SK-N-SH (cell line): Measurements from ENCODE around the gene TOX2. TPM values are rescaled to one million over a fixed set of nuclear protein-coding genes. Genes with fewer than 3 reads are reported as not detected.

Experiments
- CTCF ChIA-PET: fragments of 300-600, 350-600 bp; formaldehyde crosslinking; extraction: SDS; loops from one replicate; lab custom pipeline; 2021; lab: Yijun Ruan, JAX
- POLR2A ChIA-PET: fragments of 350-600 bp; sonication (Branson Sonifier 250); formaldehyde crosslinking; extraction: SDS; loops from one replicate; lab custom pipeline; 2020; ENCODE audit warnings: antibody characterized with exemption, inconsistent platforms; lab: Yijun Ruan, JAX
- DNase-seq: peaks from one replicate; pipeline ENCODE4 v3.0.0; 2012
- H2AFZ ChIP-seq: fragments of 200-600 bp; sonication (generic); 2 replicates; pipeline ENCODE4 v1.8.1; 2016; ENCODE audit warnings: antibody characterized with exemption, mild to moderate bottlenecking, low read depth
- H3F3A ChIP-seq: fragments of 200-600 bp; sonication (generic); replicated peaks from 2 replicates; pipeline ENCODE3; 2016; ENCODE audit warnings: antibody characterized with exemption, mild to moderate bottlenecking; ENCODE audit not compliant: insufficient read depth
- H3K27ac ChIP-seq, 2 experiments: fragments of 200-500 bp in 1 of 2; fragments of 200-600 bp in 1 of 2; sonication (Bioruptor generic) in 1 of 2; sonication (generic), shearing (Covaris generic) in 1 of 2; 2 replicates each; pipeline versions ENCODE4 v1.5.1 to v1.6.1; 2014 to 2016; ENCODE audit warnings: low read depth in 2 of 2, inconsistent platforms in 1 of 2, low read length in 1 of 2, mild to moderate bottlenecking in 1 of 2, mixed read lengths in 1 of 2
- H3K27me3 ChIP-seq: fragments of 200-600 bp; sonication (generic), shearing (Covaris generic); 2 replicates; pipeline ENCODE4 v1.6.1; 2016; ENCODE audit warnings: mixed run types; ENCODE audit not compliant: insufficient read depth
- H3K36me3 ChIP-seq, 2 experiments: fragments of 200-500 bp in 1 of 2; fragments of 200-600 bp in 1 of 2; sonication (Bioruptor generic) in 1 of 2; sonication (generic) in 1 of 2; replicated peaks in 1 of 2; 2 replicates each; pipeline versions ENCODE3 to v1.5.1; 2014 to 2016; ENCODE audit warnings: low read length in 1 of 2, mild to moderate bottlenecking in 1 of 2; ENCODE audit not compliant: insufficient read depth in 2 of 2, control insufficient read depth in 1 of 2
- H3K4me1 ChIP-seq, 2 experiments: fragments of 200-500 bp in 1 of 2; fragments of 200-600 bp in 1 of 2; sonication (Bioruptor generic) in 1 of 2; sonication (generic), shearing (Covaris generic) in 1 of 2; 2 replicates each; pipeline versions ENCODE4 v1.5.1 to v1.6.1; 2014 to 2016; ENCODE audit warnings: low read depth in 1 of 2, low read length in 1 of 2, mixed run types in 1 of 2; ENCODE audit not compliant: insufficient read depth in 2 of 2, control insufficient read depth in 1 of 2
- H3K4me2 ChIP-seq: fragments of 200-600 bp; sonication (generic), shearing (Covaris generic); 2 replicates; pipeline ENCODE4 v1.6.1; 2017; ENCODE audit warnings: mixed run types
- H3K4me3 ChIP-seq, 2 experiments: fragments of 200-500 bp in 1 of 2; fragments of 200-600 bp in 1 of 2; sonication (Bioruptor generic) in 1 of 2; sonication (generic), shearing (Covaris generic) in 1 of 2; 2 replicates each; pipeline versions ENCODE4 v1.5.1 to v1.8.1; 2014 to 2016; ENCODE audit warnings: low read depth in 2 of 2, inconsistent platforms in 1 of 2, low read length in 1 of 2, mild to moderate bottlenecking in 1 of 2, mixed read lengths in 1 of 2, moderate library complexity in 1 of 2
- H3K79me2 ChIP-seq: fragments of 200-600 bp; sonication (generic); 2 replicates; pipeline ENCODE4 v1.8.1; 2017; ENCODE audit warnings: mild to moderate bottlenecking; ENCODE audit not compliant: insufficient read depth
- H3K9ac ChIP-seq: fragments of 200-600 bp; sonication (generic); 2 replicates; pipeline ENCODE4 v1.6.1; 2017; ENCODE audit warnings: mixed run types
- H3K9me2 ChIP-seq: fragments of 200-600 bp; sonication (generic); 2 replicates; pipeline ENCODE4 v1.6.1; 2017; ENCODE audit warnings: mixed run types
- H3K9me3 ChIP-seq: fragments of 200-600 bp; sonication (generic); 2 replicates; pipeline ENCODE4 v1.6.1; 2017; ENCODE audit warnings: mixed run types, mild to moderate bottlenecking, moderate library complexity
- H4K20me1 ChIP-seq: fragments of 200-600 bp; sonication (generic); 2 replicates; pipeline ENCODE4 v1.6.1; 2017; ENCODE audit warnings: mild to moderate bottlenecking, mixed run types; ENCODE audit not compliant: insufficient read depth
- CTCF ChIP-seq: fragments of 200-600 bp; sonication (generic); IDR thresholded peaks from 2 replicates; pipeline ENCODE4 v1.6.1; 2017; ENCODE audit warnings: antibody characterized with exemption, mild to moderate bottlenecking, moderate library complexity
- EP300 ChIP-seq, 2 experiments: IDR thresholded peaks; 2 replicates each; pipeline versions ENCODE4 v1.4.0 to v1.6.1; 2012; ENCODE audit warnings: borderline replicate concordance in 1 of 2, low read depth in 1 of 2, low read length in 1 of 2
- FOSL2 ChIP-seq: IDR thresholded peaks from 2 replicates; pipeline ENCODE4 v1.4.0; 2012; ENCODE audit warnings: low read depth, mild to moderate bottlenecking, moderate library complexity, borderline replicate concordance
- GABPA ChIP-seq: IDR thresholded peaks from 2 replicates; pipeline ENCODE4 v1.4.0; 2012; ENCODE audit warnings: low read depth, mild to moderate bottlenecking
- GATA2 ChIP-seq: sonication (generic); formaldehyde crosslinking; IDR thresholded peaks from 2 replicates; pipeline ENCODE4 v1.5.0; 2020; ENCODE audit warnings: mild to moderate bottlenecking, missing genetic modification reagents
- JUND ChIP-seq: IDR thresholded peaks from 2 replicates; pipeline ENCODE4 v1.4.0; 2012
- MEF2A ChIP-seq: IDR thresholded peaks from 2 replicates; pipeline ENCODE4 v1.4.0; 2012; ENCODE audit warnings: low read depth, borderline replicate concordance
- MXI1 ChIP-seq: IDR thresholded peaks from 2 replicates; pipeline ENCODE4 v1.6.1; 2012; ENCODE audit warnings: mild to moderate bottlenecking, low read depth, low read length, improper control_type of control experiment
- NFIC ChIP-seq: IDR thresholded peaks from 2 replicates; pipeline ENCODE4 v1.4.0; 2012; ENCODE audit warnings: borderline replicate concordance
- NRF1 ChIP-seq: IDR thresholded peaks from 2 replicates; pipeline ENCODE4 v1.6.1; 2012; ENCODE audit warnings: low read depth, mild to moderate bottlenecking, low read length
- POLR2AphosphoS5 ChIP-seq: IDR thresholded peaks from 2 replicates; pipeline ENCODE4 v1.6.1; 2012; ENCODE audit warnings: low read depth, low read length
- RAD21 ChIP-seq: IDR thresholded peaks from 2 replicates; pipeline ENCODE4 v1.6.1; 2012; ENCODE audit warnings: mild to moderate bottlenecking, low read length
- REST ChIP-seq: IDR thresholded peaks from 2 replicates; pipeline ENCODE4 v1.6.1; 2012; ENCODE audit warnings: mild to moderate bottlenecking, low read depth, low read length, moderate library complexity
- RFX5 ChIP-seq: IDR thresholded peaks from 2 replicates; pipeline ENCODE4 v1.6.1; 2012; ENCODE audit warnings: mild to moderate bottlenecking, improper control_type of control experiment, low read length
- SIN3A ChIP-seq: IDR thresholded peaks from 2 replicates; pipeline ENCODE4 v1.6.1; 2012; ENCODE audit warnings: low read depth, mild to moderate bottlenecking, low read length, moderate library complexity, borderline replicate concordance
- TAF1 ChIP-seq: IDR thresholded peaks from 2 replicates; pipeline ENCODE4 v1.6.1; 2012; ENCODE audit warnings: low read depth, mild to moderate bottlenecking, low read length, moderate library complexity, borderline replicate concordance
- TEAD4 ChIP-seq: IDR thresholded peaks from 2 replicates; pipeline ENCODE4 v1.4.0; 2012; ENCODE audit warnings: mild to moderate bottlenecking, borderline replicate concordance; ENCODE audit not compliant: insufficient read depth
- USF2 ChIP-seq: fragments of 150-350 bp; IDR thresholded peaks from 2 replicates; pipeline ENCODE4 v1.6.1; 2017; ENCODE audit warnings: antibody characterized with exemption, low read length, low read depth, borderline replicate concordance
- YY1 ChIP-seq: IDR thresholded peaks from 2 replicates; pipeline ENCODE4 v1.4.0; 2012; ENCODE audit warnings: low read depth, mild to moderate bottlenecking
- WGBS: methylation state at CpG from one replicate; pipeline ENCODE4 v1.1.6; 2017; ENCODE audit warnings: low lambda C conversion rate; 5-methylcytosine and 5-hydroxymethylcytosine counted together
- polyA plus RNA-seq, 3 experiments: library from polyadenylated mRNA; depleted of rRNA; stranded (reverse); fragments of >200 nt; gene quantifications; 2 replicates each; pipeline ENCODE4 v1.2.3, GENCODE V29; 2012

Gene TOX2
- polyA plus RNA-seq, 1 of the 3 experiments (the other 2 are of a cell fraction), result 15.4 TPM

GRCh38 chr20:43942201-43942590 lies 27.5 kb downstream of the TOX2 start:
- TF ChIP-seq RAD21 (no peak), TEAD4 (no peak), NRF1 (no peak), CTCF (no peak), RFX5 (no peak), YY1 (no peak), MXI1 (no peak), MEF2A (no peak), JUND (no peak), TAF1 (no peak), REST (no peak), EP300 (IDR thresholded peaks at IDR 0.05; ENCODE audit: borderline replicate concordance in 1 of 2, low read depth in 1 of 2, low read length in 1 of 2) (no peak), SIN3A (no peak), POLR2AphosphoS5 (no peak), NFIC (no peak), USF2 (no peak), GABPA (no peak), FOSL2 (no peak), GATA2 (CRISPR knock-in tag) (no peak)
- TF ChIP-seq, all 33 proteins: peak for 0
- Histone ChIP-seq H3K27ac (peak overlapping the region in 1 of 2 experiments; percentile 81; a peak in 2 of 4 replicates), H3K4me2 (peak overlapping the region; percentile 65), H3K9me2 (no peaks in the 10 kb centered on the region), H3K36me3 (no peaks in the 10 kb centered on the region), H3K4me3 (no peak overlapping the region), H3F3A (peaks cover 5% of the 10 kb centered on the region), H2AFZ (no peak overlapping the region), H3K79me2 (no peaks in the 10 kb centered on the region), H3K9me3 (no peaks in the 10 kb centered on the region), H3K9ac (peak overlapping the region; percentile 46; the same call in 1 of the 2 replicates), H3K4me1 (peaks cover 16 to 51% of the 10 kb centered on the region in 2 experiments; a peak in 3 of 4 replicates), H4K20me1 (no peaks in the 10 kb centered on the region), H3K27me3 (no peaks in the 10 kb centered on the region)
- CTCF ChIA-PET, result interaction anchor here (1.0 to 1.5 kb wide), 2 partner anchors 114 to 192 kb away, joined by 4 to 6 read pairs; no protein-coding TSS in a partner anchor
- no peak for DNase-seq
- POLR2A ChIA-PET, result no interaction called here
- 86% methylated on average over 1 of the region's 1 CpG for WGBS
